Jurkat, Clone E6-1 (cell line): ENCODE data around the gene HEXIM1. TPM values are rescaled to one million over a fixed set of nuclear protein-coding genes. Genes with fewer than 3 reads are reported as not detected.

Source experiments
- DNase-seq: peaks from one replicate; pipeline ENCODE4 v3.0.0-alpha.2; 2011; ENCODE audit warnings: low read depth, low spot score
- H3K4me3 ChIP-seq: 2 replicates; pipeline ENCODE4 v1.5.1; 2011; ENCODE audit warnings: mild to moderate bottlenecking, low read length, control low read depth, moderate library complexity
- polyA plus RNA-seq: library from polyadenylated mRNA; unstranded; fragments of >200 nt; gene quantifications from one replicate; pipeline ENCODE4 v1.2.1, GENCODE V29; 2012; ENCODE audit warnings: missing spikeins; ENCODE audit not compliant: insufficient read length, insufficient read depth

Gene HEXIM1
- polyA plus RNA-seq = 27.6 TPM

DNA sequence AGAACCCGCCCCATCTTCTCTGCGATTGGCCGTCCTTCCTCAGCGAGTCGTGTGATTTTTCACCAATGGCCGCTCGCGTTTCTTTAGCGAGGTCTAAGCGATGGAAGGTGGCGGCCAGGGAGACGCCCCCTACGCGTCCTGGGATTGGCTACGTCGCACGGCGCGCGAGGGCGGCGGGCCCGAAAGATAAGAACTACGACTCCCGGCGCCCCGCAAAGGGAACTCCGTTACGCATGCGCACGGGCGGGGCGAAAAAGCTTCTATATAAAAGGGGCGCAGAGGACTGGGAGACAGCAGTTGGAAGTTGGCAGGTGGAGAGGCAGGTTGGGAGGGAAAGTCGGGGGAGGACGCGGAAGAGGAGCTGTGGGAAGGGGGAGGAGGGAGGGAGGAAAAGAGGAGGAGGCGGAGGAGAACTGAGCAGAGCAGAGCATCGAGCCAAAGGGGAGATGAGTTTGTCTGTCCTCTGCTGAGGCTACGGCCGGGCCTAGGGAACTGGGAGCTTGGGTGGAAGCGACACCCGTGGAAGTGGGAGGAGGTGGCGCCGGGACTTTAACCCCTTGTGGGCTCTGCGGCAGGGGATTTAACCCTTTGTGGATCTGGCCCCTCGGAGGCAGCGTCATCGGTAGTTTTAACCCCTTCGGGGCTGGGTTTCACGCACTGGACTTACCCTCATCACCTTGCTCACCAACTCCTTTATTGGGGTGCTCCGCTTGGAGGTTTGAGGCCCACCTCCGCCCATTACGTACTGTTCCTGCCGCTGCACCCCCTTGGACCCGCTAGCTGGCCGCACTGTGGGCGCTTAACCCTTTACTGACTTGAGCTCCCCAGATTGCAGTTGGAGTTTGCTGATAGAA is at the start of gene HEXIM1:
Gene HEXIM1 (plus strand): TSS at position 293 of the 854 bp plus-strand sequence. CDS start 716 bp downstream, outside the sequence.
- H3K4me3 ChIP-seq = peak within 1 kb of the TSS; percentile 89
- peak; percentile 99 for DNase-seq

GRCh38 chr17:45098869-45099616 is 49.2 kb upstream of the HEXIM1 start:
- H3K4me3 ChIP-seq = no peak overlapping the region
- DNase-seq = peak; percentile 41

DNA sequence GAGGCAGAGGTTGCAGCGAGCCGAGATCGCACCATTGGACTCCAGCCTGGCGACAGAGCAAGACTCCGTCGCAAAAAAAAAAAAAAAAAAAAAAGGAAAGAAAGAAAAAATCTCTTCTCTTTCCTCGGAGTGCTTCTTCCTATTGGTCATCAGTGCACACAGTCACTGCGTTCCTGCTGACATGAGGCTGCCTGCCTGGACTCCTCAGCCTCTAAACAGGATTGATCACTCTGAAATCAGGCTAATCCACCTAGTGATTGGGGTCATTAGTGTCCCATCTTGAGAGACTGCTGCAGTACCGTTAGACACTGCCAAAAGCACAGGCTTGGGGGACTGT is 46.8 kb upstream of the HEXIM1 start:
- no peak overlapping the region for H3K4me3 ChIP-seq
- DNase-seq = no peak

- DNase-seq = no peak
Observed at GRCh38 chr17:45101883-45102811, 46.1 kb upstream of the HEXIM1 start.

DNA sequence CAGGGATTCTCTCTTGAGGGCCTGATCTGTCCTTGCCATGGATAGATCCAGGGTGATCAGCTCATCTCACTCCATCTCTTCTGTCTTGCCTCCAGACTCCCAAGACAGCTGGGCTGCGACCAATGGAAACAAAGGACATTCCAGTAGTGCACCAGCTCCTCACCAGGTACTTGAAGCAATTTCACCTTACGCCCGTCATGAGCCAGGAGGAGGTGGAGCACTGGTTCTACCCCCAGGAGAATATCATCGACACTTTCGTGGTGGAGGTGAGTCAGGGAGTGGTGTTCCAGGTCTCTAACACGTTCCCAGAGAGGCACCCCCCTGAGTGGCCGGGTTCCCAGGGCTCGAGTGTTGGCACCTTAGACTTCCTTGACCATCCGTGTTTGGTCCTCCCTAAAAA is 45.4 kb upstream of the HEXIM1 start:
- DNase-seq = no peak
- no peak overlapping the region for H3K4me3 ChIP-seq

More at GRCh38 chr17:45101883-45102811, 46.1 kb upstream of the HEXIM1 start:
- H3K4me3 ChIP-seq = no peak overlapping the region

GRCh38 chr17:45103269-45103795 is 44.9 kb upstream of the HEXIM1 start:
- no peak for DNase-seq
- no peak overlapping the region for H3K4me3 ChIP-seq

DNA sequence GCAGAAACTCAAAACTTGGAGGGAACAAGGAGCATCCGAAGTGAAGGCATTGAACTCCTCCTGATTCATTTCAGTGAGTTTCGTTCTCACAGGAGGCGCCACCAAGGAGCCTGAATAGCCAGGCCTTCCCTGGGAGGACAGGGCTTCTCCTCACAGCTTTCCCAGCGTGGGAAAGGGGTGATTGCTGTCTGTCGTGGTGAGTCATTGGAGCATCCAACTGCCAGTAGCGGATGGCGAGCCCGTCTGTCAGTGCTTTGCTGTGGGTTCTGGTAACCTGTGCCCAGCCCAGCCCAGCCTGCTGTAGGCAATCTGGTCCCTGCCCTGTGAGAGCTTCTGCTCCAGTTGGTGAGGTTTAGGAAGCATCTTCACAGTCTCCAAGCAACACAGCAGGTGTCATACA is 44.2 kb upstream of the HEXIM1 start:
- H3K4me3 ChIP-seq = no peak overlapping the region
- DNase-seq = no peak

GRCh38 chr17:45104497-45104896 is 43.8 kb upstream of the HEXIM1 start:
- H3K4me3 ChIP-seq = no peak overlapping the region
- no peak for DNase-seq

DNA sequence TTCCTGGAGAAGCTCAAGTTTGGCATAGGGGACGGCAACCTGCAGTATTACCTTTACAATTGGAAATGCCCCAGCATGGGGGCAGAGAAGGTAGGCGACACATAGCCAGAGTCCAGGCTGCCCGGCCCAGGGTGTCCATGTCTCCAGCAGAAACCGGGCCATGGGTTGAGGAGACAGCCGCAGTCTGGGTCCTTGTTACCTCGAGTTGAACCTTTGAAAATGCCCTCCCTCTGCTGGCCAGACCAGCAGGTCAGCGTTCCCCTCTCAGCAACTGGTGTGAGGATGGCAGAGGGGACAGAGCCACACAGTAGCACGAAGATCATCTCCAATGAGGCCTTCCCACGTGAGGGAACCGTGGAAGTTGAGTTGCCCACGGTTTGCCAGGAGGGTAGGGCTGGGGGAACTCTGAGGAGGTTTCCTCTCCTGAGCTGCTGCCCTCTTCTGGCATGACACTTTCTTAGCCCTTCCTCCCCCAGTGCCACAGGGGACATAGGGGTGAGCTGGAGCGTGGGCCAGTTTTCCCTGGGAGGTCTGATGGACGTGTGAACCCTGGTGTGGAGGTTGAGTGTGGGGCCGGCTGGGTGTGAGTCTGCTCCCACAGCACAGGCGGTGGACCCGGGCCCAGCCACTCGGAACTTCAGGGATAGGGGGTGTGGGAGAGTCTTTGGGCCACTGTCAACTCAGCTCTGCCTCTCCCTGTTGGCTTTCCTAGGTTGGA is 43.2 kb upstream of the HEXIM1 start:
- H3K4me3 ChIP-seq = no peak overlapping the region
- DNase-seq = no peak

- no peak overlapping the region for H3K4me3 ChIP-seq
- no peak for DNase-seq
Observed at GRCh38 chr17:45106096-45106495, 42.2 kb upstream of the HEXIM1 start.

- no peak for DNase-seq
Observed at GRCh38 chr17:45106582-45106981, 41.7 kb upstream of the HEXIM1 start.

GRCh38 chr17:45107293-45108010 is 40.8 kb upstream of the HEXIM1 start:
- H3K4me3 ChIP-seq = no peak overlapping the region
- DNase-seq = no peak

More at GRCh38 chr17:45106582-45106981, 41.7 kb upstream of the HEXIM1 start:
- H3K4me3 ChIP-seq = no peak overlapping the region

GRCh38 chr17:45108051-45108450 is 40.2 kb upstream of the HEXIM1 start:
- DNase-seq = no peak

DNA sequence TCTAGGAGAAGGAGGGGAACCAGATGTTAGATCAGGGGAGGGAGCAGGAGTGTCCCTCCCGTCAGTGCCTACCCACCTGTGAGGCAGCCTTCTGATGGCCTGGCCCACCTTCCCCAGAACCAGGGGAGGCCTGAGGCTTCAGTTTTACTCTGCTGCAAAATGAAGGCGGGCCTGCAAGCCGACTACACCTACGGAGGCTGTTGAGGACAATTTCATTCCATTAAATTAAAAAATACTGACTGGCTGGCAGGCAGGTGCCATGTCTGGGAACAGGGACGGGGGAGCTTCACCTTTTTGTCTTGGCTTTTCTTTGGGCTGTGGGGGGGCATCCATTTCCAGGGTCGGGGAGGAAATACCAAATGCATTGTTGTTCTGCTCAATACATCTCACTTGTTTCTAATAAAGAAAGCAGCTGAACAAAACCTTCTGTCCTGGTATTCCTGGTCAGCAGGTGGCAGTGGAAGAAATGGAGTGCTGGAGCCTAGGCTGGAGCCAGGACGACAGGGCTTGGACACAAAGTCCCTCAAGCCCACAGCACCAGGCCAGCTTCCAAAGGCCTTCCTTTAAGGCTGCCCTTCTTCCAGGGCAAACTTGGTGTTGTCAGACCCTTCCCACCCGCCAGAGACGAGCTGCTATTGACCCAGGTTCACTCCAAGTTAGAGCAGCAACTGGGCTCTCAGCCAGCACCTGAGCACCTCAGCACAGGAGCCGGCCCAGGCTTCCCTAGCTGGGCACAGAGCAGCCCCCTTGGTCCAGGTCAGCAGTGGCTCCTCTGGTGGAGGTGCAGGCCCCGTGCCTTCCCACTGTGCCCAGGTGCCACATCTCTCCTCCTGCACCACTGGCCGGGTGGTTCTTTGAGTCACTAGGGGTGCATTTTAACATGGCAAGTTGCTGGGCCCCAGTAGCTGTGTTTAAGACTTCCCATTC is 39.4 kb upstream of the HEXIM1 start:
- no peak overlapping the region for H3K4me3 ChIP-seq
- DNase-seq = no peak

More at GRCh38 chr17:45108051-45108450, 40.2 kb upstream of the HEXIM1 start:
- no peak overlapping the region for H3K4me3 ChIP-seq

GRCh38 chr17:45110676-45111611 is 37.3 kb upstream of the HEXIM1 start:
- no peak for DNase-seq
- H3K4me3 ChIP-seq = no peak overlapping the region

DNA sequence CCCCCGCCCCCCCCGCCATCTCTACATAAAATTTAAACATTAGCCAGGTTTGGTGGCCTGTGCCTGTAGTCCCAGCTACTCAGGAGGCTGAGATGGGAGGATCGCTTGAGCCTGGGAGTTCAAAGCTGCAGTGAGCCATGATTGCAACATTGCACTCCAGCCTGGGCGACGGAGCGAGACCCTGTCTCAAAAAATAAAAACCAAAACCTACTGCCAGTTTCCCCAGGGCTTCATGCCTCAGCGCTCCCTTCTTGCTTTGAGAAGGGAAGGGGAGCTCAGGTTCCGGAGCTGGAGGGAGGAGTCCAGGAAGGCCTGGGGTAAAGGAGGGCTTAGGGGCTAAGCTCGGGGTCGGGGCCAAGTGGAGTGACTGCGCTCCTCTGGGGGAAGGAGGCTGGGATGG is 36.4 kb upstream of the HEXIM1 start:
- DNase-seq = no peak
- no peak overlapping the region for H3K4me3 ChIP-seq
